ENCODE data around the gene PIGO.

Gene PIGO

DNA sequence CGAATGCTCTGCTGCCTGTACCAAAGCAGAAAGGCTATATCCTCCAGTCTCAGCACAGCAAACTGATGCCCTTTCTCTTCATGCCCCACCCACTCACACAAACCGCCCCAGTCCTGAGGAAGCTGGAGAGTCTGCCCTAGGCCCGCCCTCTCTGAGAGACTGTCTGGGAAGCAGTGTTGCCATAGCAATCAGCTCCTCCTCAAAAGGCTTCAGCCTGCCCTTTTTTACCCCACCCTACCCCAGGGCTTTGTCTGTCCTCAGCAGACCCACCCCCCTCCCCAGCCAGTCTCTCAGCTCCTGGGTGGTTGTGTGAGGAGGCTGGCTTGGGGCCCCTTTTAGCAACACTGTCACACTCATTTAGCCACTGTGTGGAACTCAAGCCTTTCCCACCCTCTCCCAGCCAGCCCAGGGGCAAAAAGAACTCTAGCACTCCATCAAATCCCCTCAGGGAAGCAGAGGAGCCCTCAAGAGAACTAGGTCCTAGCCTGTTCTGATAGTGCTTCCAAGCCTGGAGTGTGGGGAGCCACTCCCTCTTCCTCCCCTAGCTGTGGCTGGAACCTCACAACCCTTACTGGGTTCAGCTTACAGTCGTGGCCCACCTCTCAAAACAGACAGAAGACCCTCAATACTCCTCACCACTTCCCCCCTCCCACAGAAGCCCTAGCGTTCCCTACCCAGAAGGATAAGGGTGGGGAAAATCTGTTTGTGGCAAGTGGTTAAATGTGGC, 17.9 kb upstream of the PIGO start:
- H3K4me1 ChIP-seq (ENCODE audit: control insufficient read depth, insufficient read depth, low read length) = peaks cover 58% of the 10 kb centered on the region
- no peaks in the 10 kb centered on the region for H3K27me3 ChIP-seq (ENCODE audit: control insufficient read depth, insufficient read depth, low read length)
- H3K4me2 ChIP-seq (ENCODE audit: low read length) = peak overlapping the region; percentile 96
- peak overlapping the region; percentile 82 for H3K9ac ChIP-seq (ENCODE audit: low read depth, low read length)
- peak overlapping the region; percentile 87 for H3K4me3 ChIP-seq (ENCODE audit: low read length)
- H3K36me3 ChIP-seq (ENCODE audit: insufficient read depth, low read length) = peaks cover 4% of the 10 kb centered on the region
- no peaks in the 10 kb centered on the region for H3K9me3 ChIP-seq (replicated peaks; ENCODE audit: low read length)

DNA sequence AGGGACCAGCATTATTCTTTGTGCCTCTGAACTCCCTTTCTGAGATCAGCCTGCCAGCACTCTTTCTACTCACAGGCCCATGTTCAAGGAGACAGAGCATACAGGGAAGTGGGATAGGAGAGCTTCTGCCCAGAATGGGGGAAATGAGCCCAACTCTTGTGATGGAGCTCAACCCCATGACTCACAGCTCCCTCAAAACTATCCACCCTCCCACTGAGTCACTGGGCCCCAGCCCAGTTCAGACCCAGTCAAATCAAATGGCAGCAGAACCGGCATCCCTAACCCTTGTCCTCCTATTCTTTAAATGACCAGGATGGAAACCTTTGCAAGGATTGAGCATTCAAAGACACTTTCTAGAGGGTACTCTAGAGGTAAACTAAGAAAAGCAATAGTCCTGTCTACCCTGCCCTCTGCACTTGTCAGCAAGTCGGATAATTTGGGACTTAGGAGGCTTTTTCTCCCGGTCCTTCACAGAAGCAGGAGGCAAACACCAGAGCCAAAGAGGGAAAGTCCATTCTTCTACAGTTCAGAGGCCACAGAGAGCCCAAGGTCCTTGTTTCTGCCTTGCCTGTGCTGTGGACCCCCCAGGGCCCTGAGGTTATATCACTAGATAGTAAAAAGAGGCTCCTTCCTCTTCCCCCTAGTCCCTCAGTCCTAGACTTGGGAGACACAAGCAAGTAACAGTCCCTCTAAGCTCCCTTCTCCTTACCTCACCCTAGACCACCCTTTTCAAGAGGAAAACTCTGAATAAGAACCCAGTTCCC, 16.0 kb upstream of the PIGO start:
- Histone ChIP-seq H3K4me2 (ENCODE audit: low read length) (peak overlapping the region; percentile 89), H3K27me3 (ENCODE audit: control insufficient read depth, insufficient read depth, low read length) (no peaks in the 10 kb centered on the region), H3K4me3 (ENCODE audit: low read length) (peak overlapping the region; percentile 67), H3K9me3 (replicated peaks; ENCODE audit: low read length) (no peaks in the 10 kb centered on the region), H3K4me1 (ENCODE audit: control insufficient read depth, insufficient read depth, low read length) (peaks cover 62% of the 10 kb centered on the region), H3K36me3 (ENCODE audit: insufficient read depth, low read length) (peaks cover 19% of the 10 kb centered on the region), H3K9ac (ENCODE audit: low read depth, low read length) (peak overlapping the region; percentile 85)

DNA sequence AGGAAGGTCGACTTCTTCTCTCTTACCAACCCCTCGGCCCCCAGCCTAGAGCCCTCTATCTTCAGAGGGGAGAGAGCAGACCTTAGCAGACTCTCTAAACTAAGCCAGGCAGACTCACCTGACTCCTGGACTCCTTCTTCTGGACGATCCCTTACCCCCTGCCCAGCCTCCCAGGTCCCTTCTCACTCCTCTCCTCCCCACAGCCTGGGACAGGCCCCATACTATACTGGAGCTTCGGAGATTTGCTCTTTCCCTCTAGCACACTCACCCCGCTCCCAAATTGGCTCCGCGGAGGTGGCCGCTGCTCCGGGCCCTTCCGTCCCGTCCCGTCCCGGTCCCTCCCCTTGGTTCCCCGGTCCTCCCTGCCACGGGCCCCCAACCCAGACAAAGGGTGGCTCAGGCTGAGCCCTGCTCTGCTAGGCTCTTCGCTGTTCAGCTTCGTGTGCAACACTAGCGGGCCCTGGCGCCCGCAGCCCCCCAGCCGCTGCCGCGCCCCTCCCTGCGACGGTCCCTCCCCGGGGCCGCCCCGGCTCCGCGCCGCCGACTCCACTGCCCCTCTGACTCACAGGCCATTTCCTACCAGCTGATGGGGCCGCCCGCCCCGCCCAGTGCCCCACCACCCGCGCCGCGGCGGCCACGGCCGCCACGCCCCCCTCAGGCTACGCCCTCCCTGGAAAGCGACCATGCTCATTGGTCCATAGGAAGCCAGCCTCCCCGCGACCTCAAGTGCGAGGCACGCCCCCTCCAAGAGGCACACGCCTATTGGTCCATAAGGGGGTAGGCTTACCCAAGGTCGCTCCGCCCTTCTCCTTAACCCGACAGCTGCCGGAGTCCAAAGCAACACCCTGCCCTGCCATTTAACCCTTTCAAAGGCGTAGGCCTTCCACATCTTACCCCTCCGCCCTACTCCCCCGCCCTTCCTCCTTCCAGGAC, 14.9 kb upstream of the PIGO start:
- peak overlapping the region; percentile 83 for H3K4me3 ChIP-seq (ENCODE audit: low read length)
- H3K4me1 ChIP-seq (ENCODE audit: control insufficient read depth, insufficient read depth, low read length) = peaks cover 53% of the 10 kb centered on the region
- H3K27me3 ChIP-seq (ENCODE audit: control insufficient read depth, insufficient read depth, low read length) = no peaks in the 10 kb centered on the region
- H3K36me3 ChIP-seq (ENCODE audit: insufficient read depth, low read length) = peaks cover 27% of the 10 kb centered on the region
- H3K9ac ChIP-seq (ENCODE audit: low read depth, low read length) = peak overlapping the region; percentile 95
- peak overlapping the region; percentile 95 for H3K4me2 ChIP-seq (ENCODE audit: low read length)
- no peaks in the 10 kb centered on the region for H3K9me3 ChIP-seq (replicated peaks; ENCODE audit: low read length)

GRCh38 chr9:35110327-35110761, 14.0 kb upstream of the PIGO start:
- Histone ChIP-seq H3K4me1 (ENCODE audit: control insufficient read depth, insufficient read depth, low read length) (peaks cover 53% of the 10 kb centered on the region), H3K4me3 (ENCODE audit: low read length) (peak overlapping the region; percentile 83), H3K9ac (ENCODE audit: low read depth, low read length) (peak overlapping the region; percentile 95)

GRCh38 chr9:35108946-35109575, 12.7 kb upstream of the PIGO start:
- Histone ChIP-seq H3K9ac (ENCODE audit: low read depth, low read length) (no peak overlapping the region), H3K36me3 (ENCODE audit: insufficient read depth, low read length) (peaks cover 47% of the 10 kb centered on the region), H3K9me3 (replicated peaks; ENCODE audit: low read length) (no peaks in the 10 kb centered on the region), H3K4me2 (ENCODE audit: low read length) (peak overlapping the region; percentile 95), H3K27me3 (ENCODE audit: control insufficient read depth, insufficient read depth, low read length) (no peaks in the 10 kb centered on the region), H3K4me1 (ENCODE audit: control insufficient read depth, insufficient read depth, low read length) (peaks cover 41% of the 10 kb centered on the region), H3K4me3 (ENCODE audit: low read length) (peak overlapping the region; percentile 83)

More at GRCh38 chr9:35110327-35110761, 14.0 kb upstream of the PIGO start:
- Histone ChIP-seq H3K36me3 (ENCODE audit: insufficient read depth, low read length) (peaks cover 35% of the 10 kb centered on the region), H3K4me2 (ENCODE audit: low read length) (peak overlapping the region; percentile 95), H3K27me3 (ENCODE audit: control insufficient read depth, insufficient read depth, low read length) (no peaks in the 10 kb centered on the region), H3K9me3 (replicated peaks; ENCODE audit: low read length) (no peaks in the 10 kb centered on the region)

GRCh38 chr9:35108461-35108860, 12.1 kb upstream of the PIGO start:
- Histone ChIP-seq H3K4me3 (ENCODE audit: low read length) (no peak overlapping the region), H3K4me2 (ENCODE audit: low read length) (no peak overlapping the region), H3K9me3 (replicated peaks; ENCODE audit: low read length) (no peaks in the 10 kb centered on the region), H3K9ac (ENCODE audit: low read depth, low read length) (no peak overlapping the region), H3K27me3 (ENCODE audit: control insufficient read depth, insufficient read depth, low read length) (no peaks in the 10 kb centered on the region), H3K36me3 (ENCODE audit: insufficient read depth, low read length) (peaks cover 47% of the 10 kb centered on the region), H3K4me1 (ENCODE audit: control insufficient read depth, insufficient read depth, low read length) (peaks cover 40% of the 10 kb centered on the region)

- H3K4me3 ChIP-seq (ENCODE audit: low read length) = no peak overlapping the region
- no peaks in the 10 kb centered on the region for H3K27me3 ChIP-seq (ENCODE audit: control insufficient read depth, insufficient read depth, low read length)
- no peak overlapping the region for H3K4me2 ChIP-seq (ENCODE audit: low read length)
- peaks cover 37% of the 10 kb centered on the region for H3K4me1 ChIP-seq (ENCODE audit: control insufficient read depth, insufficient read depth, low read length)
- no peaks in the 10 kb centered on the region for H3K9me3 ChIP-seq (replicated peaks; ENCODE audit: low read length)
- H3K9ac ChIP-seq (ENCODE audit: low read depth, low read length) = no peak overlapping the region
- peaks cover 47% of the 10 kb centered on the region for H3K36me3 ChIP-seq (ENCODE audit: insufficient read depth, low read length)
Measured at GRCh38 chr9:35107297-35108290, 11.2 kb upstream of the PIGO start.

DNA sequence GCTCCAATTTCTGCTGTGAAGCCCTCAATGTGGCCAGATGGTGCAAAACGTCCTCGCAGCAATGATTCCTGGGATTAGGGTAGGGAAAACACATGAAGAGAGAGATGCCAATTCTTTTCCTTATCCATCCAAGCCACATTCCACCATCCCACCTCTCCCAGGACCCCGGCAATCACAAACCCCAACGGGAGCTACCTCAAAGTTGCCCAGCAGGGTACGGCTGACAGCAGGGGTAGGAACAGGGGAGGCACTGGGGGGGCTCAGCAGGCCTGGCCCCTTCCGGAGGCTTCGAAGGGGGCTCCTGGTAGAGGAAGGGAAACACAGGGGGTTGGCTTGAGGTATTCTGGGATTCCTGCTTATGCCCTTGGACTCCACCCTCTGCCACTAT, 9.9 kb upstream of the PIGO start:
- Histone ChIP-seq H3K9ac (ENCODE audit: low read depth, low read length) (no peak overlapping the region), H3K9me3 (replicated peaks; ENCODE audit: low read length) (no peaks in the 10 kb centered on the region), H3K4me1 (ENCODE audit: control insufficient read depth, insufficient read depth, low read length) (peaks cover 37% of the 10 kb centered on the region), H3K4me3 (ENCODE audit: low read length) (no peak overlapping the region), H3K27me3 (ENCODE audit: control insufficient read depth, insufficient read depth, low read length) (no peaks in the 10 kb centered on the region), H3K36me3 (ENCODE audit: insufficient read depth, low read length) (peaks cover 51% of the 10 kb centered on the region), H3K4me2 (ENCODE audit: low read length) (no peak overlapping the region)

DNA sequence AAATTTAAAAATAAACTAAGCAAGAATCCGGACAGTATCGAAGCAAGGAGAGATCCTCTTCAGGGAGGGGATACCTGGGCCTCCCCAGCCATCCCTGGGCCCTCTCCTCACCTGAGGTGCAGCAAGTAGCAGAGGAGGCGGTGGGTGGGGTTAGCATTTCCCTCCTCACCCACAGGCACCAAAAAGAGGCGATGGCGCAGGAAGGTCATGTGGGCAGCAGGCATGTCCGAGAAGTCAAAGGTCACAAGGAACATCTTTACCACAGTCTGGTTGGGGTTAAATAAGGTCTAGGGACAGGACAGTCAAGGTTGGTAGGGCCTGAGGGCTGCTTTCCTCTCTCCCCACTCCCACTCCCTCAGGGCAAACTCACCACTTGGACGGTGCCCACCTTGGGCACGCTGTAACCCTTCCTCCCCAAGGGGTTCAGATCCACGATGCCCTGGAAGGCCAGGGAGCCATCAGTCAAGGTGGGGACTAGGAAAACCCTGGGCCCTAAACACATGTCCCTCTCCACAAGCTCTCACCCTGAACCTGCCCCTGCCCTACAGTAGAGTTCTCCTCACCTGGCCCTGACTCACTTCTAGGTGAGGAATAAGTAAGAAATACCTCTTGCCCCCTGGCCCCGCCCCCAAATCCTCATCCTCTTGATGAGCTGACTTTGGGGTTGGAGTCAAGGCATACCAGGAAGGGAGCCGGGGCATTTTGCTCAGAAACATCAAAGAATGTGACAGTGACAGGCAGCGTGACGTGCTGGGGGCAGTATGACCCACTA, 9.4 kb upstream of the PIGO start:
- peaks cover 57% of the 10 kb centered on the region for H3K36me3 ChIP-seq (ENCODE audit: insufficient read depth, low read length)
- H3K27me3 ChIP-seq (ENCODE audit: control insufficient read depth, insufficient read depth, low read length) = no peaks in the 10 kb centered on the region
- no peak overlapping the region for H3K9ac ChIP-seq (ENCODE audit: low read depth, low read length)
- H3K4me3 ChIP-seq (ENCODE audit: low read length) = no peak overlapping the region
- peaks cover 36% of the 10 kb centered on the region for H3K4me1 ChIP-seq (ENCODE audit: control insufficient read depth, insufficient read depth, low read length)
- no peaks in the 10 kb centered on the region for H3K9me3 ChIP-seq (replicated peaks; ENCODE audit: low read length)
- no peak overlapping the region for H3K4me2 ChIP-seq (ENCODE audit: low read length)
